Stimulated activated CD4-positive, alpha-beta T cell treated with anti-CD3 and anti-CD28 coated beads, Interleukin-12 subunit alpha, Interleukin-12 subunit beta, amount 100 ng/mL, for 48 hours (primary cell): ENCODE measurements around the gene PALLD.
"Not testable (repeated sequence)": the region's sequence is repeated elsewhere in the genome, so short reads cannot be mapped to it uniquely, and the experiment has no call there.

Source experiments
- DNase-seq, 3 donors: peaks; one replicate each; pipeline ENCODE4 v3.0.0-alpha.2; 2020; ENCODE audit warnings: low read depth in 2 of 3, low spot score in 1 of 3

Gene PALLD

GRCh38 chr4:168724243-168724642 lies 227.4 kb downstream of the PALLD start:
- DNase-seq = no peak

- no peak for DNase-seq
These were observed 228.0 kb downstream of the PALLD start for GRCh38 chr4:168724686-168725411.

- DNase-seq = no peak
These were observed 229.1 kb downstream of the PALLD start for GRCh38 chr4:168725930-168726329.

- not testable (repeated sequence) for DNase-seq
These were observed 230.3 kb downstream of the PALLD start for GRCh38 chr4:168727181-168727580.

- no peak for DNase-seq
These were observed 234.3 kb downstream of the PALLD start for GRCh38 chr4:168731006-168731636.

- no peak for DNase-seq
These were observed 235.0 kb downstream of the PALLD start for GRCh38 chr4:168731706-168732414.

- no peak for DNase-seq
These were observed 235.9 kb downstream of the PALLD start for GRCh38 chr4:168732714-168733113.

GRCh38 chr4:168734703-168735678 lies 238.1 kb downstream of the PALLD start:
- DNase-seq = no peak

GRCh38 chr4:168735735-168736134 lies 238.9 kb downstream of the PALLD start:
- no peak for DNase-seq

- no peak for DNase-seq
These were observed 240.3 kb downstream of the PALLD start for GRCh38 chr4:168736860-168737805.

- DNase-seq = no peak
These were observed 240.9 kb downstream of the PALLD start for GRCh38 chr4:168737806-168738172.

- DNase-seq = no peak
These were observed 243.0 kb downstream of the PALLD start for GRCh38 chr4:168739886-168740285.

- no peak for DNase-seq
These were observed 243.8 kb downstream of the PALLD start for GRCh38 chr4:168740691-168741090.

GRCh38 chr4:168741281-168742173 lies 244.7 kb downstream of the PALLD start:
- no peak for DNase-seq

GRCh38 chr4:168743131-168743530 lies 246.3 kb downstream of the PALLD start:
- DNase-seq = no peak

- no peak for DNase-seq
These were observed 246.7 kb downstream of the PALLD start for GRCh38 chr4:168743601-168744000.

GRCh38 chr4:168744021-168744420 lies 247.2 kb downstream of the PALLD start:
- no peak for DNase-seq

- no peak for DNase-seq
These were observed 252.0 kb downstream of the PALLD start for GRCh38 chr4:168748807-168749206.
